GM19239 (cell line): ENCODE data around the gene OR4Q2.
"Not testable (repeated sequence)": the region's sequence is repeated elsewhere in the genome, so short reads cannot be mapped to it uniquely, and the experiment has no call there.

Experiments
- DNase-seq: peaks from one replicate; pipeline ENCODE4 v3.0.0; 2011; ENCODE audit warnings: low spot score; ENCODE audit not compliant: insufficient read length
- FAIRE-seq: peaks from 2 replicates; lab custom pipeline; 2011; peaks lifted over from hg19 to GRCh38; lab: Jason Lieb, UNC

Gene OR4Q2

DNA sequence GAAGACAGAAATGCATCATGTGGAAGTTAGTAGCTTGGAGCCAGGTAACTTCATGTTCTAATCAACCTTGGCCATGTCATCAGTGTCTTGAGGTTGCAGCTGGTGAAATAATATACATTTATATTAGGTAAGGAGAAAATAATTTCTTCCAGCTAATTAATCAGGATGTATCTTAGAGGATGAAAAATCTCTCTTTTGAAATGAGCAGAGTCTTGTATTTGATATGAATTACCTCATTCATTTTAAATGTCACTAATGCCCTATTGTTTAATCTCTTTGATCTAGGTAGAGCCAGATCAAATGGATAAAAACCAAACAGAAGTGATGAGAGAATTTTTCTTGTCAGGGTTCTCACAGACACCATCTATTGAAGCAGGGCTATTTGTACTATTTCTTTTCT is at the start of gene OR4Q2:
OR4Q2 (plus strand) TSS at position 301 of the 400 bp plus-strand sequence.
- no peak for DNase-seq
- no peak for FAIRE-seq

DNA sequence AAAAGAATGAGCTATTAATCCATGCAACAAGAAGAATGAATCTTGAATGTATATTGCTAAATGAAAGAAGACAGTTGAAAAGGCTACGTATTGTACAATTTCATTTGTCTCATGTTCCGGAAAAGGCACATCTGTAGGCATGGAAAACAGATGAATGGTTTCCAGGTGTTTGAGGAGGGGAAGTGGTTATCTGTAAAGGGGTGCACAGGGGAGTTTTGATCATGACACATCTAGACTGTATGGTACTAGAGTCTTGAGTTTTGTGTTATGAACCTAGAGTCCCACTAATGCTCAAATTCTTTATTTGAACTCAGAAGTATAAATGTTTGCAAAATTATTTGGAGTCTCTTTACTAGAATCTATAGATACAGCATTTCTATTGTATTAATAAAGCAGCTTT is 32.2 kb upstream of the OR4Q2 start:
- DNase-seq, FAIRE-seq: not testable (repeated sequence)

DNA sequence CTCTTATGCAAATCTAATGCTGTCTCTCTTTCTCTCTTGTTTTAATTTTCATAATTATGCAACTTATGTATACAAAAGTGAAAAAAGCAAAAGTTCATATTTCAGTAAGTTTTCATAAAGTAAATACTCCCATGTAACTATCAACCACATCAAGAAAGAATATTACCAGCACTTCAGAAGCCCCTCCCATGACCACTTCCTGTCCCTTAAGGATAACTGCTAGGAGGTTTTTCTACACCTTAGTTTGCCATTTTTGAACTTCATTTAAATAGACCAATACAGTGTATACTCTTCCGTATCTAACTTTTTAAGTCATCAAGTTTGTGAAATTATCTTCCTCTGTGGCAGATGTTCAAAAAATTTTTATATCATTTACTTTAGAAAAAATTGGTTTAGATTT is 27.1 kb upstream of the OR4Q2 start:
- DNase-seq (no peak), FAIRE-seq (no peak)

DNA sequence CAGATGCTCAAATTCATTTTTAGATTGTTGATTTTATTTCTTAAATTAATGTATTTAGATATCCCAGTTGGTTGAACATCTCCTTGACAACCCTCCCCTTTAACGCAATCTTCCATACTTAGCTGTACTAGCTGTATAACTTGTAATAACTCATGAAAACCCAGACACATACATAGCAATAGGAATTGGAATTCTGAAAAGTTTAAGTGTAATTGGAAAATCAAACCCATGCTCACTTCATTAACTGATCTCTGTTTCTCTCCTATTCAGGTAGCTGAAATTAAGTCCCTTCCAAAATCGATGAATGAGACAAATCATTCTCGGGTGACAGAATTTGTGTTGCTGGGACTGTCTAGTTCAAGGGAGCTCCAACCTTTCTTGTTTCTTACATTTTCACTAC is 26.7 kb upstream of the OR4Q2 start, which contains the start of gene OR4K15:
OR4K15 (plus strand) TSS at position 301 of the 400 bp plus-strand sequence; CDS start at position 301, 0 bp downstream.
- FAIRE-seq: no peak
- DNase-seq: no peak

DNA sequence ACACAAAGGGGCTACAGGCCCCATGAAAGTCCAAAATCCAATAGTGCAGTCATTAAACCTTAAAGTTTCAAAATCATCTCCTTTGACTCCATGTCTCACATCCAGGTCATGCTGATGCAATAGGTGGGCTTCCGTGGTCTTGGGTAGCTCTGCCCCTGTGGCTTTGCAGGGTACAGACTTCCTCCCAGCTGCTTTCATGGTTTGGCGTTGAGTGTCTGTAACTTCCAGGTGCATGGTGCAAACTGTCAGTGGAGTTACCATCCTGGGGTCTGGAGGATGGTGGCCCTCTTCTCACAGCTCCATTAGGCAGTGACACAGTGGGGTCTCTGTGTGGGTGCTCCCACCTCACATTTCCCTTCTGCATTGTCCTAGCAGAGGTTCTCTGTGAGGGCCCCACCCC is 8.5 kb upstream of the OR4Q2 start:
- DNase-seq: no peak
- FAIRE-seq: no peak

DNA sequence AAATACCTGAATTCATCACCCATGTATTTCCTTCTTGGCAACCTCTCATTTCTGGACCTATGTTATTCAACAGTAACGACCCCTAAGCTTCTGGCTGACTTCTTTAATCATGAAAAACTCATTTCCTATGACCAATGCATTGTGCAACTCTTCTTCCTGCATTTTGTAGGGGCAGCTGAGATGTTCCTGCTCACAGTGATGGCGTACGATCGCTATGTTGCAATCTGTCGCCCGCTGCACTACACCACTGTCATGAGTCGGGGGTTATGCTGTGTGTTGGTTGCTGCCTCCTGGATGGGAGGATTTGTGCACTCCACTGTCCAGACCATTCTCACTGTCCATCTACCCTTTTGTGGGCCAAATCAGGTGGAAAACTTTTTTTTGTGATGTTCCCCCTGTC is 356 bp downstream of the OR4Q2 start:
- DNase-seq (no peak), FAIRE-seq (no peak)

DNA sequence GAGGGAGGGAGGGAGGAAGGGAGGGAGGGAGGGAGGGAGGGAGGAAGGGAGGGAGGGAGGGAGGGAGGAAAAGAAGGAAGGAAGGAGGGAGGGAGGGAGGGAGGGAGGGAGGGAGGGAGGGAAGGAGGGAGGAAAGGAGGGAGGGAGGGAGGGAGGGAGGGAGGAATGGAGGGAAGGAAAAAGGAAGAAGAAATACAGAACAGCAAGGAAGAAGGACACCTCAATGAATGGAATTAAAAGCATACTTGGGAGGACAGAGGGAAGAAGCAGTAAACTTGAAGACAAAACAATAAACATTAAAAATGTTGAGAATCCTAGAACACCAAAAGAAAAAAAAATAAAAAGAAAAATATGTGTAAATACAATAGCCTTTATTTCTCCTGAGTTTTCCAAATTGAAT is 6.2 kb downstream of the OR4Q2 start:
- no peak for DNase-seq
- FAIRE-seq: no peak

DNA sequence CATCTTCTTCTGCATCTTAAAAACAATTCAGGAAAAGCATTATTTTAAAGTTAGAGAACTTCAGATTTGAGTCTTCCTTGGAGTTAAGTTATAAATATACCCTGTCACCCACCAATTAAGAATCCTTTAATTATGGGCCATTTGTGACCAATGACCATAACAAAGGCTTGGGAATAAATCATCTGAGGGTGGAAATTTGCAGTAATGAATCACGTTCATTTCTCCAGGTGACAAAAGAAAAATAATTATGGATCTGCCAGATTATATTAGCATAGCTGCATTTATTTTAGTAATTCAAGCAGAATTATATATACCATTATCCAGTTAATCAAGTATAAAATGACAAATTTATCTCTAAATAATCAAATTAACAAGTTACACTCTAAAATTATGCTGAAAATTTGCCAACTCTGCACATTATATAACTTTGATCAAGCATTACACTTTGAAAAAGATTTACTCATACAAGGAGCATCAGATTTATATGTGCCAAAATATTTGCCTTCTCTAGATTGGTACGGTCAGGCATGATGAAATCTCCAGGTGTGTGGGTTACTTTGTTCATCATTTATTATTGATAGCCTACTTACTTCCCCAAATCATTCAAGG is 17.4 kb downstream of the OR4Q2 start, which contains the start of gene OR4K14:
OR4K14 (minus strand) TSS at position 51 of the 609 bp plus-strand sequence. CDS start 4,114 bp downstream, outside the sequence.
- no peak for DNase-seq
- no peak for FAIRE-seq

DNA sequence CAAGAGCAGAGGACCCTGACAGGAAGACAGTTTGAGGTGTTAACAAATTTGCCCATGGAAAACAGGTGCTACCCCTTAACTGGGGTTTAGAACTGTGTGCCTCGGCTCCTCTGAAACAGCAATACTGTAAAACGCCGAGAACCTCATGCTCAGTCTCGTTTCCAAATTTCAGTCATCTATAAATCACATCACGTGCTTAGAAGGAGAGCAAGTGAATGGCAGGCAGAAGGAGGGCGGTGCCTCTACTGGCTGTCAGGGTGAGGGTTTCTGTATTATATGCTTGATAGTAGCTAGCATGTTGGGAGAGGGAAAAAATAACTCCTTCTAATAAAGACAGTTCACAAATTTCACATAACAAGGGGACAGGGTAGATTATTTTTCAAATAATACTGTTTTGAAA is 29.1 kb downstream of the OR4Q2 start:
- FAIRE-seq: no peak
- no peak for DNase-seq

DNA sequence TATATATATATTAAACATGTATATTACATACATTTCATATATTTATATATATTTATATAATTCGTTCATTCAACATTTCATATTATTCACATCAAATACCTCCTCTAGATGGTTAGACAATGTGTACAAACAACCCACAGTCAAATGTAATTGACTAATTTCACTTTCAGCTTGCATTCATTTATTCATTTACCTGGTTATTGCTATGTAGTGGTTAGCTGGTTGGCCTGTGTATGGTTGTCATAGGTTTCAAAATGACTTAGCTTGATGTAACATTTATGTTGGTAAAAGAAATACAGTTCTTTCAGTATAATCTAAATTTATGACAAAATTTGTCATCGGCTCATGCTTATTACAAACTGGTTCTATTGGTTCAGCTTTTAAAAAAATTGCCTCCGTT is 33.5 kb downstream of the OR4Q2 start:
- no peak for FAIRE-seq
- DNase-seq: no peak

DNA sequence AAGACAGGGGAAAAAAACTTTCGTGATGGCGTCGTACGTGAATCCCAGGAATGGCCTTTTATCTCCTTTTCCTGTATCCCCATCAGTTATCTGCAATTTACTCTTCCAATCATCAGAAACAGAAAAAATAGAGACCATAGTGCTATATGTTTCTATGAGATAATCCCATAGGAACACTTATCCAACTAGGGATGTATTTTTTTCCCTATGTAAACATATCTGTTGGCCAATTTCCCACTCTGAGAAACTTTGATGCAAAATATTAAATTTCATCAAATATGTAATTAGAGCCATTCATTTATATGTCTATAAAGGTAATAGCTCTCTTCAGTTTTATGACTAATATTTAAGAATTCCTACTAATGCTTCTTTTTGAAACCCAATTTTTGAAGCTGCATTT is 34.0 kb downstream of the OR4Q2 start, which contains the start of gene OR4K13:
OR4K13 (minus strand) TSS at position 101 of the 400 bp plus-strand sequence. CDS start 1,280 bp downstream, outside the sequence.
- no peak for DNase-seq
- FAIRE-seq: no peak

DNA sequence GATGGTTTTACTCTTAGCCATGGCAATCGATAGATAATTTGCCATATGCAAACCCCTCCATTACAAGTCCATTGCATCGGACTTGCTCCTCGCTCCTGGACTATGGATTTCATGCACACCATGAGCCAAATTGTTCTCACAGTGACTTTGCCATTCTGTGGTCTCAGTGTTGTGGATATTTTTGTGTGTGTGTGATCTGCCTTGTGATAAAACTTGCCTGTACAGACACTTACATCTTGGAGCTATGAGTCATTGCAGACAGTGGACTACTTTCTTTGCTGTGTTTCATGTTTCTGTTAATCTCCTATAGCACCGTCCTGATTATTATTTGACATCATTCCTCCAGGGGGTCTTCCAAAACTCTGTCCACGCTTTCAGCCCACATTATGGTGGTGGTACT is 42.3 kb downstream of the OR4Q2 start:
- DNase-seq: no peak
- FAIRE-seq: no peak

DNA sequence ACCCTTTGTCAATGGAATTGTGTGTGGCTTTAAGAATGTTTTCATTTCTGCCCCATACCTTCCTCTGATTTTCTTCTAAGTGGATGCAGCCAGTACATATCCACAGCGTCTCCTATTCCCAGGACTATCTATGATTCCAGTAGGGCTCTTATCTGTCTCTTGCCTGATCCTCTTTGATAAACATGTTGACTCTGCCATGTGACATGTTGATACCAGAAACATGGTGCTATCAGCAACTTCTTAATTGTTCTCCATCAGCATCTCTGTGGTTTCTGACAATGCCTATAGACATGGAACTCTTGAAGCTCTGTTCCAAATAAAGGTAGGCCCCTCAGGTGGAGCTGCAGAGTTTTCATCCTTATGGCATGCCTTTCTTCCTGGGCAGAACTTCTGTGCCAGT is 46.2 kb downstream of the OR4Q2 start:
- no peak for FAIRE-seq

More for the DNA sequence above, 46.2 kb downstream of the OR4Q2 start:
- DNase-seq: no peak
